Activated T-cell treated with anti-CD3 and anti-CD28 coated beads, Interleukin-2, amount 50 U/mL, for 24 hours (primary cell): Measurements from ENCODE around the gene SLC12A7.
"Not testable (repeated sequence)": the region's sequence is repeated elsewhere in the genome, so short reads cannot be mapped to it uniquely, and the experiment has no call there.

ENCODE experiments used
- DNase-seq: peaks from one replicate; pipeline ENCODE4 v3.0.0-alpha.2; 2020
- H3K27ac Mint-ChIP-seq: 2 replicates; pipeline ENCODE4 v1.8.0; 2020; ENCODE audit warnings: mild to moderate bottlenecking, mixed read lengths
- H3K27me3 Mint-ChIP-seq: 2 replicates; pipeline ENCODE4 v1.8.0; 2020; ENCODE audit warnings: mixed read lengths
- H3K36me3 Mint-ChIP-seq: 2 replicates; pipeline ENCODE4 v1.8.0; 2020; ENCODE audit warnings: low read depth, mixed read lengths
- H3K4me1 Mint-ChIP-seq: 2 replicates; pipeline ENCODE4 v1.8.0; 2020; ENCODE audit warnings: low read depth, mixed read lengths
- H3K4me3 Mint-ChIP-seq: 2 replicates; pipeline ENCODE4 v1.8.0; 2020; ENCODE audit warnings: mild to moderate bottlenecking, moderate library complexity, mixed read lengths
- H3K9me3 Mint-ChIP-seq: 2 replicates; pipeline ENCODE4 v1.8.0; 2020; ENCODE audit warnings: mixed read lengths

Gene SLC12A7

GRCh38 chr5:1068895-1069719 is 42.8 kb downstream of the SLC12A7 start:
- Mint-ChIP-seq H3K9me3 (no peaks in the 10 kb centered on the region), H3K4me1 (no peaks in the 10 kb centered on the region), H3K27ac (no peak overlapping the region), H3K27me3 (no peaks in the 10 kb centered on the region), H3K36me3 (peaks cover 46% of the 10 kb centered on the region), H3K4me3 (no peak overlapping the region)
- DNase-seq, result no peak

GRCh38 chr5:1068204-1068894 is 43.5 kb downstream of the SLC12A7 start:
- no peak for DNase-seq
- H3K4me1 Mint-ChIP-seq, result no peaks in the 10 kb centered on the region
- H3K4me3 Mint-ChIP-seq, result no peak overlapping the region
- H3K27ac Mint-ChIP-seq, result no peak overlapping the region
- H3K9me3 Mint-ChIP-seq, result no peaks in the 10 kb centered on the region
- H3K27me3 Mint-ChIP-seq, result no peaks in the 10 kb centered on the region
- H3K36me3 Mint-ChIP-seq, result peaks cover 42% of the 10 kb centered on the region

DNA sequence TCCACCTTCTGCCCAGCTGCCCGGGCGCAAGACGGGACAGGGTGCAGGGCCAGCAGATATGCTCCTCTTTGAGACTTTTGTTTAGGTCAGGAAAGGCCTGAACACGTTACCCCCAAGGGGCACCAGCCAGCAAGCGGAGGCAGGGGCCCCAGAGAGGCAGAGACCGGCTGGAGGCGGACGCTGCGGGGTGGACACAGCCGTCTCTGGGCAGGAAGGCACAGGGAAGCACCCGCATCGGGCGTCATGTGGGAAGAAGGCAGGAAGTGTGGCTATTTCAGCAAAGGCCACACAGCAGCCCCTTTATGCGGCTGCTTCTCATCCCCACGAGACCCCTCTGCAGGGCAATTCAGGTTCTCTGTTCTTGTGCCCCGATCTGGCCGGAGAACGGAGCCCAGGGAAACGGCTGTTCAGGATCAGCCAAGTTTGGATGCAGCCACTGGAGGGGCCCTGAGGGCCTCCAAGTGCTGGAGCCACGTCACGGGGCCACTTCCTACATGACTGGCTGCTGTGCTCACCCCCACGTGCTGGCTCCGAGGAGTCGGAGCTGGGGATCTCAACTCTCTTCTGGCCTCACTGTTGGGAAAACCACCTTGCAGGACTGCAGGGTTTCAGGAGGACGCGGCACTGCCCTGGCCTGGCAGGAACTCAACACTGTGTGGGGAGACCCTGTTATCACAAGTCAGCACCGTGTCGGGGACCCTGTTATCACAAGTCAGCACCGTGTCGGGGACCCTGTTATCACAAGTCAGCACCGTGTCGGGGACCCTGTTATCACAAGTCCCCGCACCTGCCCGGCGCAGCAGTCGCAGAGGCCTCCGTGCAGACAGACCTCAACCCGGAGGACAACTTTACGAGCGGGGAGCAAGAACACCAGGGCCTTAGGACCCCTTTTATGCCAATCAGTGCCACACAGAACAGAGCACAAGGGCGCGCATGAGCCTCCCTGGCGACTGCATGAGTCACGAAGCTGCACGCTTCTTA is 44.4 kb downstream of the SLC12A7 start:
- DNase-seq, result no peak
- Mint-ChIP-seq H3K4me1 (no peaks in the 10 kb centered on the region), H3K27ac (peak overlapping the region; percentile 63)

DNA sequence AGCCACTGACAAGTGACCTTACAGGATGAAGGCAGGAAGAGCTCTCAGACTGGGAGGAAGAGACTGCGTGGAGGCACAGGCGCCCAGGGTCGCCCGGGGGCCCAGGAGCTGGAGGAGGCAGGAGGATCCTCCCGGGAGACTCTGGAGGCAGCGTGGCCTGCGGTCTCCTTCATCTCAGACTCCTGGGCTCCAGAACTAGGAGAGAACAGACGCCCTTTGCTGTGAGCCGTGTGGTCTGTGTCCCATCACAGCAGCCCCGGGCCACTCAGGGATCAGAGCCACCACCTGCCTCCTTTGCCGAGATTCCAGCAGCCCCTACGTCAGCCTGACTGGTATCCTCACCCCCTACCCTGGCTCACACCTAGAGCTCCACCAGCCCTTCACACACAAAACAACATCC is 45.2 kb downstream of the SLC12A7 start:
- Mint-ChIP-seq H3K9me3 (no peaks in the 10 kb centered on the region), H3K27ac (peak overlapping the region; percentile 63), H3K4me3 (no peak overlapping the region), H3K27me3 (no peaks in the 10 kb centered on the region), H3K4me1 (no peaks in the 10 kb centered on the region), H3K36me3 (peaks cover 48% of the 10 kb centered on the region)
- no peak for DNase-seq

More for the DNA sequence above, 44.4 kb downstream of the SLC12A7 start:
- H3K9me3 Mint-ChIP-seq, result no peaks in the 10 kb centered on the region
- peaks cover 44% of the 10 kb centered on the region for H3K36me3 Mint-ChIP-seq
- H3K27me3 Mint-ChIP-seq, result no peaks in the 10 kb centered on the region
- no peak overlapping the region for H3K4me3 Mint-ChIP-seq

DNA sequence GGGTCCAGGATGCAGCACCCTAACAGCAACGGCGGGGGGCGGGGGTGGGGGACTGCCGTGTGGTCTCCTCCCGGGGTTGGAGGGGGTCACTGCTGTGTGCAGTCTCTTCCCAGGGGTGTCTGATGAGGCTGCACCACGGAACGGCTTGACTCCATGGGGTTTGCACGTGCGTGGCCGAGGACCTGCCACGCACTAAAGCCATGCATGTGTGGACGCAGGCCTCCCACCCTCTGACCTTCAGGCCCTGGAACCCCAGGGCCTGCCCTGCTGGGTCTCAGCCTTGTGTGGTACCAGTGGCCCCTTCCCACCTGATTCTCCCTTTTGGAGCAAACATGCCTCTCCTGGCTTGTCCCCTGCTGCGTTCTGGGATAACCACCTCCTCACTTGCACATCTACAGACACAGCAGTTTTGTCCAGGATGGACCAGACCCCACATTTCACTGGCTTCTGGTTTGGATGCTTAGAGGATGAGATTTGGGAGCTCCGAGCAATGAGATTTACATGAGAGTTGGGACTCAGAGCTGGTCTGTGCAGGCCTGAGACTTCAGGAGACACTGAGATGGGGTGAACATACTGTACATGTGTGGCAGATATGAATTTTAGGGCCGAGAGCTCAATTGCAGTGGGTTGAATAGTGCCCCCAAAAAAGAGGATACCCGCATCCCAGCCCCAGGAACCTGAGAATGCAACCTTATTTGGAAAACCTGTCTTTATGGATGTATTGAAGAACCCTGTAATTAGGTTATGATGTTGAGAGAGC is 45.8 kb downstream of the SLC12A7 start:
- Mint-ChIP-seq H3K4me3 (no peak overlapping the region), H3K4me1 (no peaks in the 10 kb centered on the region)
- DNase-seq, result no peak

GRCh38 chr5:1065143-1065750 is 46.6 kb downstream of the SLC12A7 start:
- DNase-seq, result no peak
- H3K36me3 Mint-ChIP-seq, result peaks cover 56% of the 10 kb centered on the region

More for the DNA sequence above, 45.8 kb downstream of the SLC12A7 start:
- H3K27me3 Mint-ChIP-seq, result no peaks in the 10 kb centered on the region
- H3K27ac Mint-ChIP-seq, result no peak overlapping the region
- H3K36me3 Mint-ChIP-seq, result peaks cover 51% of the 10 kb centered on the region
- H3K9me3 Mint-ChIP-seq, result no peaks in the 10 kb centered on the region

DNA sequence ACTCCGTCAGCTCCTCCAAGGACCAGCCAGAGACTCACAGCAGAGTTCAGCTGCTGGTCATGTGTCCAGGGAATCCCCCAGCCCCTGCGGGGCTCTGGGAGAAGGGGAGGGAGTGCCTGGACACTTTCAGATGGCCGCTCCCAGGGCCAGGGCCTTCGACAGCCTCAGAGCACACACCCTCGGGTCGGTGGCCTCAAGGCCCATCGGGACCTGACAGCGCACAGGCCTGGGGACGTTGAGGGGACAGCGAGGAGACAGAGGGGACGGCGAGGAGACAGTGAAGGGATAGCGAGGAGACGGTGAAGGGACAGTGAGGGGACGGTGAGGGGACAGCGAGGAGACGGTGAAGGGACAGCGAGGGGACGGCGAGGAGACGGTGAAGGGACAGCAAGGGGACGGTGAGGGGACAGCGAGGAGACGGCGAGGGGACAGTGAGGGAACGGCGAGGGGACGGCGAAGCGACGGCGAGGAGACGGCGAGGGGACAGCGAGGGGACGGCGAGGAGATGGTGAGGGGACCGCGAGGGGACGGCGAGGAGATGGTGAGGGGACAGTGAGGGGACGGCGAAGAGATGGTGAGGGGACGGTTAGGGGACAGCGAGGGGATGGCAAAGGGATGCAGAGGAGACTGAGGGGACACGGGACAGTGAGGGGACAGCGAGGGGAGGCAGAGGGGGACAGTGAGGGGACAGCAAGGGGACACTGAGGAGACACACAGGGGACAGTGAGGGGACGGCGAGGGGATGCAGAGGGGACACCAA is 47.3 kb downstream of the SLC12A7 start:
- Mint-ChIP-seq H3K9me3 (no peaks in the 10 kb centered on the region), H3K27me3 (no peaks in the 10 kb centered on the region), H3K4me3 (no peak overlapping the region), H3K4me1 (no peaks in the 10 kb centered on the region), H3K36me3 (peaks cover 61% of the 10 kb centered on the region), H3K27ac (no peak overlapping the region)
- no peak for DNase-seq

More at GRCh38 chr5:1065143-1065750, 46.6 kb downstream of the SLC12A7 start:
- Mint-ChIP-seq H3K9me3 (no peaks in the 10 kb centered on the region), H3K4me3 (no peak overlapping the region), H3K27ac (no peak overlapping the region), H3K4me1 (no peaks in the 10 kb centered on the region), H3K27me3 (no peaks in the 10 kb centered on the region)

DNA sequence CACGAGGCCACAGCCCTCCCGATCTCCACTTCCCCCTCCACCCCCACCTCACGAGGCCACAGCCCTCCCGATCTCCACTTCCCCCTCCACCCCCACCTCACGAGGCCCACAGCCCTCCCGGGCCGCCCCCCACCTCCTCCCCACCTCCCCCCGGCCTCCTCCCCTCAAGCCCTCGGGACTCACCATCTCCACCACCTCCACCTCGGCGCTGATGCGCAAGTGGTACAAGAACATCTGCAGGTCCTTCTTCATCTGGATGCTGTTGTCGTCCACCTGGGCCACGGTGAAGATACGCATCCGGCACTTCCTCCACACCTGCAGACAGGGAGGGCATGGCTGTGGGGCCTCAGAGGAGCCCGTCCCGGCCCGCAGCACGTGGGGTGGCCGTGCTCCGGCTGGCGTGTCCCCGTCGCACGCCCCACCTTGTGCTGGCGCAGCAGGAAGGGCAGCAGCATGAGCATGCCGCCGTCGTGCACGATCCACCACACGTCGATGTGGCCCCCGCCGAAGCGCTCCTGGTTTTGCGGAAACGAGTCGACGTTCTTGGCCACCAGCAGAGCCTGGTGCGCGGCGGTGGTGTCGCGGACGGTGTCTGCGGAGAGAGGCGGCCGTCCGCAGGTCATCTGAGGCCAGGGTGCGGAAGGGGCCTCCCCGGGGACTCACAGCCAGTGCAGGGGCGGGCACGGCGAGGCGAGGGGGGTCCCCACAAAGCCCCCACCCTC is 48.0 kb downstream of the SLC12A7 start:
- Mint-ChIP-seq H3K27ac (no peak overlapping the region), H3K9me3 (no peaks in the 10 kb centered on the region), H3K4me1 (no peaks in the 10 kb centered on the region), H3K4me3 (no peak overlapping the region), H3K27me3 (no peaks in the 10 kb centered on the region), H3K36me3 (peaks cover 62% of the 10 kb centered on the region)
- no peak for DNase-seq

GRCh38 chr5:1062761-1063568 is 48.9 kb downstream of the SLC12A7 start:
- H3K4me3 Mint-ChIP-seq, result no peak overlapping the region
- no peaks in the 10 kb centered on the region for H3K4me1 Mint-ChIP-seq
- no peak for DNase-seq
- H3K27ac Mint-ChIP-seq, result no peak overlapping the region
- H3K27me3 Mint-ChIP-seq, result no peaks in the 10 kb centered on the region
- H3K36me3 Mint-ChIP-seq, result peaks cover 64% of the 10 kb centered on the region
- no peaks in the 10 kb centered on the region for H3K9me3 Mint-ChIP-seq

DNA sequence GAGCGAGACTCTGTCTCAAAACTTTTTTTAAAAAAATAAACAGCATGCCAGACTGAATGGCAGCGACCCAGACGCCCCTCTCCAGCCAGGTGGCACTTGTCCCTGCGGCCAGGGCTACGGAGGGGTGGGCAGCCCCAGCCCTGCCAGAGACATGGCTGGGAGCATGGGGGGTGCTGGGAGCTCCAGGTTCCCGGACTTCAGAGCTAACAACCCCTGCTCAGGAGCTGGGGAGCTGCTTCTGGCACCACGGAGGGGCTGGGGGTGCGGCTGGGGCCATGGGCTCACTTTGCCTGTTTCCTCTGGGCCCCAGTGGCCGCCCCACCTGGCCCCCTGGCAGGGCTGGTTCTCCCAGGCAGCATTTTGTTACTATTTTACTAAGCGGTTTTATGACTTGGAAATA is 49.9 kb downstream of the SLC12A7 start:
- Mint-ChIP-seq H3K9me3 (no peaks in the 10 kb centered on the region), H3K27me3 (no peaks in the 10 kb centered on the region), H3K27ac (no peak overlapping the region), H3K4me3 (no peak overlapping the region), H3K36me3 (peaks cover 65% of the 10 kb centered on the region), H3K4me1 (no peaks in the 10 kb centered on the region)
- no peak for DNase-seq

GRCh38 chr5:1061292-1061691 is 50.6 kb downstream of the SLC12A7 start:
- not testable (repeated sequence) for H3K27ac Mint-ChIP-seq

GRCh38 chr5:1060535-1060981 is 51.3 kb downstream of the SLC12A7 start:
- H3K4me3 Mint-ChIP-seq, result no peak overlapping the region
- H3K4me1 Mint-ChIP-seq, result no peaks in the 10 kb centered on the region
- H3K9me3 Mint-ChIP-seq, result no peaks in the 10 kb centered on the region
- no peaks in the 10 kb centered on the region for H3K27me3 Mint-ChIP-seq
- peaks cover 68% of the 10 kb centered on the region for H3K36me3 Mint-ChIP-seq
- no peak for DNase-seq
- H3K27ac Mint-ChIP-seq, result no peak overlapping the region

More at GRCh38 chr5:1061292-1061691, 50.6 kb downstream of the SLC12A7 start:
- H3K4me3 Mint-ChIP-seq, DNase-seq, H3K9me3 Mint-ChIP-seq, H3K27me3 Mint-ChIP-seq, H3K4me1 Mint-ChIP-seq: not testable (repeated sequence)
- peaks cover 65% of the 10 kb centered on the region for H3K36me3 Mint-ChIP-seq
